ENCODE measurements around the gene KIF23. TPM values are rescaled to one million over a fixed set of nuclear protein-coding genes. Genes with fewer than 3 reads are reported as not detected.
"Not testable (repeated sequence)": the region's sequence is repeated elsewhere in the genome, so short reads cannot be mapped to it uniquely, and the experiment has no call there.

The KIF23 gene
- total RNA-seq, 1 donor from 2014 or later = 1.3 TPM

- Histone ChIP-seq H3K9me3 (no peaks in the 10 kb centered on the region), H3K4me1 (no peaks in the 10 kb centered on the region), H3K36me3 (no peaks in the 10 kb centered on the region), H3K4me3 (no peak overlapping the region), H3K27me3 (ENCODE audit: low read depth) (no peaks in the 10 kb centered on the region), H3K27ac (no peak overlapping the region)
- no peak for TF ChIP-seq CTCF (IDR thresholded peaks at IDR 0.05)
- intact Hi-C loops (cut with DNase I) = no loop called here
- ATAC-seq (no peak), DNase-seq (no peak)
Observed at GRCh38 chr15:69446953-69447352, 32.8 kb downstream of the KIF23 start.

DNA sequence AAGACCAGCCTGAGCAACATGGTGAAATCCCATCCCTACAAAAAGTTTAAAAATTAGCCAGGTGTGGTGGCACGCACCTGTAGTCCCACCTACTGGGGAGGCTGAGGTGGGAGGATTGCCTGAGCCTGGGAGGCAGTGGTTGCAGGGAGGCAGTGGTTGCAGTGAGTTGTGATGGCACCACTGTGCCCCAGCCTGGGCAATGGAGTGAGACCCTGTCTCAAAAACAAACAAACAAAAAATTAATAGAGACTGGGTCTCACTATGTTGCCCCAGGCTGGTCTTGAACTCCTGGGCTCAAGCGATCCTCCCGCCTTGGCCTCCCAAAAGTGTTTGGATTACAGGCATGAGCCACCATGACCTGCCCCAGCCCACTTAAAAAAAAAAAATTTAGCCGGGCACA, 36.1 kb downstream of the KIF23 start:
- ATAC-seq; H3K36me3 ChIP-seq; H3K27me3 ChIP-seq (ENCODE audit: low read depth); H3K9me3 ChIP-seq; H3K4me3 ChIP-seq; intact Hi-C loops (cut with DNase I); H3K27ac ChIP-seq; DNase-seq: not testable (repeated sequence)
- H3K4me1 ChIP-seq = peaks cover 19% of the 10 kb centered on the region

GRCh38 chr15:69450968-69451695, 37.0 kb downstream of the KIF23 start:
- no peak overlapping the region for H3K4me3 ChIP-seq
- no peak for DNase-seq
- no peak for TF ChIP-seq CTCF (IDR thresholded peaks at IDR 0.05)
- no peak for ATAC-seq
- no peaks in the 10 kb centered on the region for H3K9me3 ChIP-seq
- no peaks in the 10 kb centered on the region for H3K27me3 ChIP-seq (ENCODE audit: low read depth)
- intact Hi-C loops (cut with DNase I) = no loop called here
- peaks cover 27% of the 10 kb centered on the region for H3K4me1 ChIP-seq
- H3K27ac ChIP-seq = no peak overlapping the region
- H3K36me3 ChIP-seq = peaks cover 16% of the 10 kb centered on the region

DNA sequence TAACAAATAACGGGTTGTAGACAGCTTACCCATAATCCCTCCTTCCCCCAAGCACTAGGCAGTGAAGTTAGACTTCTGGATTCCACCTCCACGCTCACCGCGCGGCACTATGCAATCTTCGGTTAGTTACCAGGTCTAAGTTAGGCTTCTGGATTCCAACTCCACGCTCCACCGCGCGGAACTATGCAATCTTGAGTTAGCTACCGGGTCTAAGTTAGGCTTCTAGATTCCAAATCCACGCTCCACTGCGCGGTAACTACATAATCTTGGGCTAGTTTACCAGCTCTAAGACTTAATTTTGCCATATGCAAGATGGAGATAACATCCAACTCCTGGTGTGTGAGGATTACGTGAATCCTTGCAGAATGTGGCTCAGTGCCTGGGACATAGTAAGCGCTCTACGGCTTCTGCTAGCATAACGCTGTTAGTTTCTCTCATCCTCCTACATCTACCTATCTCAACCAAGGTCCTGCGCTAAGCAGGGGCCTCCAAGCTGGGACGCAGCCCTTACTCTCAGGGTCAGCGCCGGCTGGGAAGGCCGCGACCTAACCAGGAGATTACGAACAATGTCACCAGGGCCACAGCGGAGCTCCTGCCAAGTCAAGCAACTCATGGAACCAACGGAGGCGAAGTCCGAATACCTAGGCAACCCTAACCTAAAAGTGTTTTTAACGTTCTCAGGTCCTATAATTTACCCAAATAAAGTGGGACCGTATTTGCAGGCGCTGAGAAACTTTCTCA, 38.0 kb downstream of the KIF23 start:
- Histone ChIP-seq H3K27me3 (ENCODE audit: low read depth) (no peaks in the 10 kb centered on the region), H3K4me1 (peaks cover 27% of the 10 kb centered on the region), H3K36me3 (peaks cover 26% of the 10 kb centered on the region), H3K9me3 (no peaks in the 10 kb centered on the region), H3K4me3 (peak overlapping the region; percentile 89), H3K27ac (peak overlapping the region; percentile 89)
- TF ChIP-seq CTCF (IDR thresholded peaks at IDR 0.05) = no peak
- intact Hi-C loops (cut with DNase I) = no loop called here
- DNase-seq = peak; percentile 63
- ATAC-seq = peak; percentile 43 to 52

GRCh38 chr15:69452692-69453521, 38.8 kb downstream of the KIF23 start, which contains the start of gene RPLP1:
Gene RPLP1 (plus strand): TSS chr15:69452818. CDS start chr15:69452949, 131 bp downstream.
- peak; percentile 98 to 99 for ATAC-seq
- H3K27me3 ChIP-seq (ENCODE audit: low read depth) = no peaks in the 10 kb centered on the region
- H3K9me3 ChIP-seq = no peaks in the 10 kb centered on the region
- peaks cover 29% of the 10 kb centered on the region for H3K36me3 ChIP-seq
- intact Hi-C loops (cut with DNase I) = no loop called here
- peaks cover 27% of the 10 kb centered on the region for H3K4me1 ChIP-seq
- DNase-seq = peak; percentile 98
- H3K4me3 ChIP-seq = peak within 1 kb of the TSS; percentile 89
- no peak for TF ChIP-seq CTCF (IDR thresholded peaks at IDR 0.05)
- peak within 1 kb of the TSS; percentile 89 for H3K27ac ChIP-seq

Data from lower lobe of right lung (tissue), 2 donors.